Fibroblast of villous mesenchyme (primary cell): Measurements from ENCODE around the gene SIPA1L3. TPM values are rescaled to one million over a fixed set of nuclear protein-coding genes. Genes with fewer than 3 reads are reported as not detected.
A peak's percentile ranks its signal among the peaks of the same experiment; 100 is the strongest.

ENCODE experiments used
- DNase-seq: peaks from one replicate; pipeline ENCODE4 v3.0.0-alpha.2; 2010; ENCODE audit warnings: low read depth
- H3K4me3 ChIP-seq: 2 replicates; pipeline ENCODE4 v1.5.1; 2011; ENCODE audit warnings: low read depth, mild to moderate bottlenecking, low read length
- total RNA-seq: library from RNA; depleted of rRNA; stranded (reverse); fragments of >200 nt; gene quantifications from 2 replicates; pipeline ENCODE4 v1.2.3, GENCODE V29; 2012
- TF ChIP-seq, protein P1 (sequence below): IDR thresholded peaks from 2 replicates; pipeline ENCODE4 v1.5.1; 2012; ENCODE audit warnings: low read depth, mild to moderate bottlenecking, low read length; ENCODE audit not compliant: insufficient read depth

The SIPA1L3 gene
- total RNA-seq, 1 donor = 19.0 TPM

DNA sequence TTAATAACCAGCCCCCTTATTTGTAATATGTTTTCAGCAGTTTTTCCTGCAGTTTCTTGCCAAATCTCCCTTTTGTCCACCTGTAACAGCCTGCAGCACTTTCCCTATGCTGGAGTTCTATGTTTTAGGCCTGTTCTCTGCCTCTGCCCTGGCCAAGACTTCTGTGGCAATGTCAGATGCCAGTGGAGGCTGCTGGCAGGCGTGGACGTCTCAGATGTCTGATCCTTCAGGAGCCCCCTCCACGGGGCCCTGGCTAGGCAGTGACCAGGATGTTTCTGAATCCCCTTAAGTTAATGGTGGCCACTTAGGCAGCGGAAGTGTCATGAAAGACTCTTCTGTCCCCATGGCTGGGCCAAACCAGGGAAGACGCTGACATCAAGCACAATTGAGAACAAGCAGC, 40.8 kb downstream of the SIPA1L3 start:
- DNase-seq = no peak
- TF ChIP-seq, protein P1, sequence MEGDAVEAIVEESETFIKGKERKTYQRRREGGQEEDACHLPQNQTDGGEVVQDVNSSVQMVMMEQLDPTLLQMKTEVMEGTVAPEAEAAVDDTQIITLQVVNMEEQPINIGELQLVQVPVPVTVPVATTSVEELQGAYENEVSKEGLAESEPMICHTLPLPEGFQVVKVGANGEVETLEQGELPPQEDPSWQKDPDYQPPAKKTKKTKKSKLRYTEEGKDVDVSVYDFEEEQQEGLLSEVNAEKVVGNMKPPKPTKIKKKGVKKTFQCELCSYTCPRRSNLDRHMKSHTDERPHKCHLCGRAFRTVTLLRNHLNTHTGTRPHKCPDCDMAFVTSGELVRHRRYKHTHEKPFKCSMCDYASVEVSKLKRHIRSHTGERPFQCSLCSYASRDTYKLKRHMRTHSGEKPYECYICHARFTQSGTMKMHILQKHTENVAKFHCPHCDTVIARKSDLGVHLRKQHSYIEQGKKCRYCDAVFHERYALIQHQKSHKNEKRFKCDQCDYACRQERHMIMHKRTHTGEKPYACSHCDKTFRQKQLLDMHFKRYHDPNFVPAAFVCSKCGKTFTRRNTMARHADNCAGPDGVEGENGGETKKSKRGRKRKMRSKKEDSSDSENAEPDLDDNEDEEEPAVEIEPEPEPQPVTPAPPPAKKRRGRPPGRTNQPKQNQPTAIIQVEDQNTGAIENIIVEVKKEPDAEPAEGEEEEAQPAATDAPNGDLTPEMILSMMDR = no peak
- no peak overlapping the region for H3K4me3 ChIP-seq

DNA sequence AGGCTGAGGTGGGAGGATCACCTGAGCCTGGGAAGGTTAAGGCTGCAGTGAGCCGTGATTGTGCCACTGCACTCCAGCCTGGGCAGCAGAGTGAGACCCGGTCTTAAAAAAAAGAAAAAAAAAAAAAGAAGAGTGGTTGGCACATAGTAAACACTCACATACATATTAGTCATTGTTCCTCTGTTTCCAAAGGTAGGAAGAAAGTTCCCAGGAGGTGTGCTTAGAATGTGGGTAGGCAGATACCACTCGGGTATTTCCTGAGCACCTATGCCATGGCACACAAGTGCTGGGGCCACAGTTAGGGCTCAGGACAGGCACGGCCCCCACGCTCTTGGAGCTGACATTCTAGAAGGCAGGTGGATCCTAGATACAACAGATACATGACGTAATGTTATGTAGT, 41.4 kb downstream of the SIPA1L3 start:
- DNase-seq = no peak
- no peak overlapping the region for H3K4me3 ChIP-seq
- TF ChIP-seq, protein P1 = no peak

DNA sequence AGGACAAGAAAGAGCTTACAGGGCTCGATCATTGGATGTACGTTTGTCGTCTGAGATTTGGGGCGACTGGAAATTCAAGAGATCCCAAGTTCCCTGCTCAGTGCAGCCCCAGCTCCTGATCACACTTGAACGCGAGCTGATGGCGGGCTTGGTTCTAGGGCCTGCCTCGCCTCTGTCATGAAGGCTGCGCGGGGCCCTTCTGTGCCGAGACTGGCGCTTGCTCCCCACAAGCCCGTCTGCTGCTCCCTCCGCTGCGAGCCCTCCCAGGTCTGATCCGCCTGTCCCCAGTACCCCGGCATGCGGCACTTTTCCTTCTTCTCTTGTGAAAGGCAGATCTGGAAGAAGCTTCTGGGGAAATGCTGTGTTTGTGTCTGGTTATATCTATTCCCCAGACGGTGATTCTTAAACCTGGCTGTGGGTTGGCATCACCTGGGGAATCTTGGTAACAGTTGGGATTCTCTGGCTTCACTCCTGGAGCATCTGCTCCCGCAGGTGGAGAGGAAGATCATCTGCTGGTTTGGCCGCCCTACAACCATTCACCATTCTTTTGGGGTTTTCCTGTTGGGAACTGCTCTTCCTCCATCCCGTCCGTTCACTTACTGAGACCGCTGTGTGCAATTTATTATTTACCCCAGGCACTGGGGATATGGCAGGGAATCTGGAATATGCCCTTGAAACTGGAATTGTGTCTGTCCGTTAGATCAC, 43.6 kb downstream of the SIPA1L3 start:
- DNase-seq = no peak
- TF ChIP-seq, protein P1 = no peak
- no peak overlapping the region for H3K4me3 ChIP-seq

DNA sequence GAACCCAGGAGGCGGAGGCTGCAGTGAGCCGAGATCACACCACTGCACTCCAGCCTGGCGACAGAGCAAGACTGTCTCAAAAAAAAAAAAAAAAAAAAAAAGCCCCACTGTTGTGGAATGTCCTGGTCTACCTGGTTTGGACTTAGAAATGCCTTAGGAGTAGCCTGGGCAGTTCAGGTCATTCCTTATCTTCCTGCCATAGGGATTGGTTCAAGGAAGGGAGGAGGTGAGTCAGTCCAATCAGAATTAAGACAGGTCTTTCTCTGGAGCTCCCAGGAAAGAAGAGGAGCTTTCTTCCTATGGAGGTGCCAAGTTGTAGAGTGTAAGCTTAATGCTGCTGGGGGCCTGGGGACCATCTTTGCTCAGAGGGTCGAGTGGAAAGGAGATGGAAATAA, 44.8 kb downstream of the SIPA1L3 start:
- TF ChIP-seq, protein P1 = no peak
- no peak for DNase-seq
- H3K4me3 ChIP-seq = no peak overlapping the region

DNA sequence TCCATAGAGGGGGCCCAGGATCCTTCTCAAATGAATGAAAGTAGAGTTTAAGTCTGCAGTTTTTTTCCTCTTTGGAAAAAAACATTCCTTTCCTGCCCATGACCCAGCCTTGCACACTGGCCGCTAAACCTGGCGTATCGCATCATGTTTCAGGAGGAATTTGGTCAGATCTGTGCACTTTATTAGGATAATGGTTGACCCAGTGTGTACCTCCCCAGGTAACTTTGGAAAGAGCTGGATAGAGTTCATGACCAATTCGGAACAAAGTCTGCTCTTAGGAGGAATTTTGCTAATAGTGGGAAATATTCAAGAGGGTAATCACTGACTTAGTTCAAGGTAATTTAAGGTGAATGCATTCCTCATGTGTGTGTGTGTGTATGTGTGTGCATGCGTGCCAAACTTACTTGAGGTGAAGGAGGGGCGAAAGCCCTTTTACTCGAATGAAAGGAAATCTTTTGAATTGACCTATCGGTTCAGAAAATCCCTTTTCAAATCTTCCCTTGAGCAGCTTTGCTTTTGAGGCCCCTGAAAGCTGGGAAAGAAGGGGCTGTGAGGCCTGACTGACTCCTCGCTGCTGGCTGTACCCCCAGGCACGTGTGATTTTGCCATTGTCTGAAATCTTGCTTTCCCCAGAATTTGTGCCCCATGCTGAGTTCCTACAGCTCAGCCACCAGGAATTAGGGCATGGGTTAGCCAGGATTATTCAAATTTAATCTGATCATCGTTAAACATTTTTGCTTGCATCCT, 46.3 kb downstream of the SIPA1L3 start:
- DNase-seq = no peak
- TF ChIP-seq, protein P1 = no peak
- no peak overlapping the region for H3K4me3 ChIP-seq

DNA sequence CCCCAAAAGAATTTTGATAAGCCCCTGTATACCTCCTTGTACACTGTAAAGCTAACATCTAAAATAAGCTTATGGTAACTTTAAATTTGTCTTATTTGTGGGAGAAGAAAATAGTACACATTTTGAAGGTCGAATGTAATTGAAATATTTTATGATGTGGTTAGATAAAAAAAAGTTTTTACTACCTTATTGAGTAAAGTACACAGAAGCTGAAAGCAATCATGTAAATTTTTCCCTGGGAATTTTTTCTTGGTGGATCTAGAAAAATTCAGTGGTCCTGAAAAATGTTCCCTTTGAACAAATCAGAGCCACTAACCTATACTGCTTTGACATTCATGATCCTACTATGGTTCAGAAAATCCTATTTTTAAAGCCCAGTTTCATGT, 46.9 kb downstream of the SIPA1L3 start:
- TF ChIP-seq, protein P1 = no peak
- no peak overlapping the region for H3K4me3 ChIP-seq
- DNase-seq = peak; percentile 64
